ENCODE results near the gene PYGB.

Gene PYGB

GRCh38 chr20:25247956-25248785 lies at the start of gene PYGB:
PYGB (plus strand) TSS chr20:25248085; CDS start chr20:25248179, 94 bp downstream.
- peak; percentile 31 for DNase-seq (ENCODE audit: low read depth)

DNA sequence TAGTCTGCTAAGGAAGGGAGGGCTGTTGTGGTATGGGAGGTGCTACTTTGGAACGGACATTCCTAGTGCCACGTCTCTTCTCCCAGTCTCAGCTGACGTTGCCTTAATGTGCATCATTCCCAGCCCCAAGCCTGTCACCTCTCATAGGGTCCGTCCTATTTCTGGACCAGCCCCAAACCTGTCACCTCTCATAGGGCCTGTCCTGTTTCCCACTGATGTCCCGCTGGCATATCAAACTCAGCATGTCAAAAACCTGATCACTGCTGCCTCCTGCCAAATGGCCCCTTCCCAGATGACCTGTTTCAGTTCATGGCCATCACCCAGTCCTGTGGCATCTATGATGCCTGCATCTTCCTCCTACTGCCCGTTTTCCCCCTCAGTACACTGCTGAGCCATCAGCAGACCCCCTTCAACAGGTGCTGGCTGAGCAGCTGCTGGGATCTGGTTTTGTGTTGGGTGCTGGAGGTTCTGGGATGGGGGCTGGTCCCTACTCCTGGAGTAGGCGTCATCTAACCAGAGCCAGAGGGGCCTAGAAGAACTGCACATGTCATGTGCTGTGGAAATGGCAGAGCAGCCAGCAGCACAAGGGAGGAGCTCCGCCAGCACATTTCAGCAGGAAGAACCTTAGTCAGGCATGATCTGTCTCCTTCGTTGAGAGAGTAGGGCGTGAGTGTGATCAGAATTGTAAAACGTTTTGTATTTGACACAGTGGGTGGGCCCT lies 49.1 kb upstream of the PYGB start:
- DNase-seq (ENCODE audit: low read depth), result no peak

- DNase-seq (ENCODE audit: low read depth), result no peak
These were observed 48.2 kb upstream of the PYGB start for GRCh38 chr20:25199473-25200260.

DNA sequence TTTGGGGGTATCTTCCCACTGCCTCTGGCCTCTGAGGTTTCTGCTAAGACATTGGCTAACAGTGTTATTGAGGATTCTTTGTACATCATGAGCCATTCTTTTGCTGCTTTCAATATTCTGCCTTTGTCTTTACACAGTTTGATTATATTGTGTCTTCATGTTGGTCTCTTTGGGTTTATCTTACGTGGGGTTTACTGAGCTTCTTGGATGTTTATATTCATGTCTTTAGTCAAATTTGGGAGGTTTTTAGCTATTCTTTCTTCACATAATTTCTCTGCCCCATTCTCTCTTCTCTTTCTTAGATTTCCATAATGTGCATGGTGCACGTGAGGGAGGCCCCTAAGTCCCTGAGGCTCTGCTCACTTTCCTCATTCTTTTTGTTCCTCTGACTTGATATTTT lies 44.8 kb upstream of the PYGB start:
- DNase-seq (ENCODE audit: low read depth), result no peak

GRCh38 chr20:25203871-25204320 lies 44.0 kb upstream of the PYGB start:
- DNase-seq (ENCODE audit: low read depth), result no peak

GRCh38 chr20:25204550-25205276 lies 43.2 kb upstream of the PYGB start:
- DNase-seq (ENCODE audit: low read depth), result no peak

- DNase-seq (ENCODE audit: low read depth), result no peak
These were observed 42.4 kb upstream of the PYGB start for GRCh38 chr20:25205277-25206062.

GRCh38 chr20:25206063-25206403 lies 41.9 kb upstream of the PYGB start:
- DNase-seq (ENCODE audit: low read depth), result no peak

- no peak for DNase-seq (ENCODE audit: low read depth)
These were observed 41.3 kb upstream of the PYGB start for GRCh38 chr20:25206548-25206947.

DNA sequence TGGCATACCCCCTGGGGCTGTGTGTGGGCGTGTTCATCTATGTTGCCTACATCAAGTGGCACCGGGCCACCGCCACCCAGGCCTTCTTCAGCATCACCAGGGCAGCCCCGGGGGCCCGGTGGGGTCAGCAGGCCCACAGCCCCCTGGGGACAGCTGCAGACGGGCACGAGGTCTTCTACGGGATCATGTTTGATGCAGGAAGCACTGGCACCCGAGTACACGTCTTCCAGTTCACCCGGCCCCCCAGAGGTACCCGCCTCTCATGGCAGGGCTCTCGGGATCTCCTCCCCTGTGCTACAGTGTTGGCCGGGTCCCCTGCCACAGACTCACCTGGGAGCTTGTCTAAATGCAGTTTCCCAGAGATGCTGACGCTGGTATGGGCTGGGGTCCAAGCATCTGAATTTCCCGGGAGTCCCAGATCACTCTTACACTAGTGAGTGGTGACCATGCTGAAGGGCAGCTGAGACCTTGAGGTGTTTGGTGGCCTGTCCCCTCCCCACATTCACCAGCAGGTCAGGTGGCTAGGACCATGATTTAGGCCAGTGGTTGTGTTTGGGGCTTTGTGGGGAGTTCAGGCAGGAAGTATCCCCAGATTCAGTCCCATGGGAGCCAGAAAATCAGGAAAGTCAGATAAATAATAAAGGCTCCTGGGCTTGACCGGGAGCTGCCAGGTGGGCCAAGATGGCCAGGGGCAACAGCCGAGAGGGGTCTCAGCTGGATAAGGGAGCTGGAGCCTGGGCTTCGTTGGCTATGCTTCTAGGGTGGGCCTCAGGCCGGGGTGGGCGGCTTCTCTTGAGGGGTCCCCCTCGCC lies 40.5 kb upstream of the PYGB start:
- DNase-seq (ENCODE audit: low read depth), result no peak

GRCh38 chr20:25207960-25208534 lies 39.8 kb upstream of the PYGB start:
- DNase-seq (ENCODE audit: low read depth), result no peak

DNA sequence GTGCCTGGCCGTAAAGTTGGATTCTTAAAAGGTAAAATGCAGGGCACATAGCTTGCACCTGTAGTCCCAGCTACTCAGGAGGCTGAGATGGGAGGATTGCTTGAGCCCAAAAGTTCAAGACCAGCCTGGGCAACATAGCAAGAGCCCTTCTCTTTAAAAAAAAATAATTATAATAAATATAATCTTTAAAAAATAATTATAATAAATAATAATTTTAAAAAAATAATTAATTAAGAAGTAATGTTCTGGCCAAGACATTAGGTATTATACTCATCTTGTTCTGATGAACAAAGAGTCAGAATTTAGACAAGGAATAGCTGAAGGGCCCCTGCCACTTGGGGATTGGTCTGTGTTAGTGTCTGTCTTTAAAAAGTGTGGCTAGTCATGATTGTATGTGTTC lies 38.5 kb upstream of the PYGB start:
- no peak for DNase-seq (ENCODE audit: low read depth)

GRCh38 chr20:25209911-25210310 lies 38.0 kb upstream of the PYGB start:
- DNase-seq (ENCODE audit: low read depth), result no peak

- DNase-seq (ENCODE audit: low read depth), result no peak
These were observed 36.6 kb upstream of the PYGB start for GRCh38 chr20:25211273-25211672.

DNA sequence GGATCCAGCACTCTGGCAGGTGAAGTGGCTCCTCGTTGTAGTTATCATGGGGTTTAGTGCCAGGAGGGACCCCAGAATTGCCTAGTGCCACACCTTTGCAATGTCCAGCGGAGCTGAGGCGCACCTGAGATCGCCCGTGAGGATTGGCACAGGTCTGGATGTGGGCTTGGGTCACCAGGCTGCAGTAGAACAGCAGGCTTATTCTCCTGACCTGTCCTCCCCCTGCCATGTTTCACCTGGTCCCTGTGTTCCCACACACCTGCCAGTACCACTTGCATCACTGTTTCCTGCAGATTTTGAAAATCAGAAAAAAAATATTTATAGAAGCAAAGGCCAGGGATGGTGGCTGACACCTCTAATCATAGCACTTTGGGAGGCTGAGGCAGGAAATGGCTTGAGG lies 35.6 kb upstream of the PYGB start:
- no peak for DNase-seq (ENCODE audit: low read depth)

GRCh38 chr20:25213566-25214425 lies 34.1 kb upstream of the PYGB start:
- DNase-seq (ENCODE audit: low read depth), result no peak

- no peak for DNase-seq (ENCODE audit: low read depth)
These were observed 33.5 kb upstream of the PYGB start for GRCh38 chr20:25214426-25214790.

- no peak for DNase-seq (ENCODE audit: low read depth)
These were observed 33.1 kb upstream of the PYGB start for GRCh38 chr20:25214819-25215218.

DNA sequence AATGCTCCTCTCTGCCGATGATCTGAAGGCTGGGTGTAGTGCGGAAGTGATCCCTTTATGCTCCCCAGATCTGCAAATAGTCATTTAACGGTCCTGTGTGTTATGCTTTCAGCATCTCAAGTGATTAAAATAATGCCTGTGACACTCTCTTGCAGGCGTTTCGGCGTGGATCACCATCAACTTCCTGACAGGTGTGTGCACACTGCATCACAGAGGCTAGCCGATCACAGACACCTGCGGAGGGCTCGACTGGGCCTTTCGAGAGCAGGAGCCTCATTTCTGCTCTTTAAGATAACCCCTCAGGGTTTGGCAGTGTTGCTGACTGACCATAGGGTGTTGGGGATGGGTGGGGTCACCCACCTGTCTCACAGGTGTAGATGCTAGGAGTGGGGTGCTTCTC lies 32.4 kb upstream of the PYGB start:
- DNase-seq (ENCODE audit: low read depth), result no peak

All from GM04503 (cell line).